Stomach (tissue), 4 donors: ENCODE results near the gene SCYGR4.

ENCODE experiments used
- CTCF ChIP-seq, 7 experiments: fragments of 450-650 bp in 4 of 7; fragments of 200-600 bp in 3 of 7; sonication (generic) in 3 of 7; IDR thresholded peaks; one replicate each; pipeline ENCODE4 v1.5.1; 2016 to 2019; ENCODE audit warnings: antibody characterized with exemption in 7 of 7, control low read depth in 2 of 7, mild to moderate bottlenecking in 1 of 7
- EP300 ChIP-seq: sonication (generic); formaldehyde crosslinking; IDR thresholded peaks from one replicate; pipeline ENCODE4 v1.6.1; 2017; ENCODE audit warnings: antibody characterized with exemption

- TF ChIP-seq CTCF (IDR thresholded peaks at IDR 0.05) (no peak), EP300 (no peak)
These were observed 2.6 kb upstream of the SCYGR4 start, which contains the start of gene SCYGR3 for GRCh38 chr2:227614740-227615139.
